OCI-LY7 (cell line): ENCODE measurements around the gene WASF3.

Experiments
- CTCF ChIP-seq: fragments of 200-600 bp; sonication (generic); conservative IDR thresholded peaks from 2 replicates; pipeline ENCODE4 v1.5.1; 2014; ENCODE audit warnings: mild to moderate bottlenecking, antibody characterized with exemption, low read length, moderate library complexity, mixed read lengths
- EZH2phosphoT487 ChIP-seq: fragments of 200-600 bp; sonication (generic); IDR thresholded peaks from 2 replicates; pipeline ENCODE4 v1.6.1; 2018; ENCODE audit warnings: low read depth, borderline replicate concordance, mild to moderate bottlenecking, mixed run types, antibody characterized with exemption, low read length, moderate library complexity, mixed read lengths

- TF ChIP-seq CTCF (0 out of 2 replicates have a peak, but pooled peaks have one; percentile 24), EZH2phosphoT487 (no peak)
Observed at GRCh38 chr13:26719356-26719945, 162.0 kb downstream of the WASF3 start.
